K562 treated with DMSO at 1 percent for 48 hours (cell line): ENCODE data around the gene UBE2H. TPM values are rescaled to one million over a fixed set of nuclear protein-coding genes. Genes with fewer than 3 reads are reported as not detected.

Experiments used
- total RNA-seq: library from RNA; unstranded; fragments of 300-600 nt; gene quantifications from 2 replicates; pipeline ENCODE4 v1.2.3, GENCODE V29; 2022; ENCODE audit warnings: low replicate concordance; ENCODE audit errors: extremely low read depth

Gene UBE2H
- not detected in 2 replicates for total RNA-seq

GRCh38 chr7:129952653-129953560, at the start of gene UBE2H:
UBE2H (minus strand) TSS chr7:129952960; CDS start chr7:129952555, 405 bp downstream.

Other genes with a start within 250 kb of the UBE2H start
- not detected in 2 replicates for gene ZC3HC1, start 98.4 kb upstream of the UBE2H start, total RNA-seq
- not detected in 2 replicates for gene KLHDC10, start 117.6 kb upstream of the UBE2H start, total RNA-seq